ENCODE measurements around the gene C1QTNF9B.
"Not testable (repeated sequence)": the region's sequence is repeated elsewhere in the genome, so short reads cannot be mapped to it uniquely, and the experiment has no call there.

The C1QTNF9B gene

DNA sequence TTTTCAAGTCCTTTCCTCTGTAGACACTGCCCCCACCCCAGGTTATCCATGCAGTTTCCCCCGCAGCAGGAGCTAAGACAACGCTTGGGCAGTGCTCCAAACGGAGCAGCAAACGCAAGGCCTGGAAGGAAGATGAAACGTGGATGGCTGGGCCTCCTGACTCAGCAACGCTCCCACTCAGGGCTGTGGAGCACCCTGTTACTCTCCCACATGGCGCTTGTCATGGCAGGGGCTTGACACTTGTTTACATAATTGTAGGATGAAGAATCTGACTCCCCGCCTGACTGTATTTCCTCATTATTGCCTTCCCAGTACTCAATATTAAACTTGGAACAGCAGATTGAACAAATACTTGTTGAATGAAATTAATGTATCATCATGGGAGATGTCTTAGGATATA lies 799 bp upstream of the C1QTNF9B start:
- POLR2A ChIA-PET = no interaction called here
- H3K36me3 ChIP-seq (ENCODE audit: control insufficient read depth in 4 of 4, insufficient read depth in 4 of 4, low read length in 3 of 4) = no peaks in the 10 kb centered on the region

DNA sequence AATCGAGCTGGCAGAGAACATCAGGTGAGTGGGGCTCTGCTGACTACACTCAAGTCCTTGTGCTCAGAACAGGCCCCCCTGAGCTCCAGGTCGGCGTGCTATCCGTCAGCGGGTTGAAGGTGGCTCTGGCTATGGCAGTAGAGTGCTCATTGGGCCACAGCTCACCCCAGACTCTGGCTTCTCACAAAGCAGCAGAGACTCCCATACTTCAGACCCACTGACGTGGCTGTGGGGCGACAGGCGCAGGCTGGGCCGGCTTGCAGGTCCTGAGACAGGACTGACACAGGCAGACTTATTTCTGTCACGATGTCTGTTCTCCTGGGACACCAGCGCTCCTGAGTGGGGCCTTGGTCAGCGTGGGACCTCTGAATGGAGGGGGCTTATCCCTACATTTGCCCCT lies 2.6 kb downstream of the C1QTNF9B start:
- H3K36me3 ChIP-seq (ENCODE audit: control insufficient read depth in 4 of 4, insufficient read depth in 4 of 4, low read length in 3 of 4); H3K27ac ChIP-seq (ENCODE audit: insufficient read depth in 1 of 2, low read depth in 1 of 2, low read length in 2 of 2, poor library complexity in 1 of 2, severe bottlenecking in 2 of 2); H3K4me1 ChIP-seq (ENCODE audit: control extremely low read depth in 1 of 4, control insufficient read depth in 4 of 4, insufficient read depth in 4 of 4, low read length in 3 of 4); H3K27me3 ChIP-seq (replicated peaks in 2 of 5; ENCODE audit: control insufficient read depth in 4 of 5, insufficient read depth in 5 of 5, low read length in 4 of 5); DNase-seq; H3K4me3 ChIP-seq (ENCODE audit: control insufficient read depth in 1 of 7, extremely low read depth in 1 of 7, insufficient read depth in 4 of 7, low read depth in 2 of 7, low read length in 6 of 7); H3K9me3 ChIP-seq (ENCODE audit: control extremely low read depth in 1 of 5, control insufficient read depth in 4 of 5, insufficient read depth in 2 of 5, low read depth in 1 of 5, low read length in 4 of 5); POLR2A ChIA-PET: not testable (repeated sequence)
- WGBS (ENCODE audit: insufficient coverage) = 80% methylated on average over 1 of the region's 12 CpGs
- CTCF ChIA-PET = interaction anchor here (0.8 kb wide), 1 partner anchor 64 kb away, joined by 3 read pairs; no protein-coding TSS in a partner anchor

More for the DNA sequence above, 799 bp upstream of the C1QTNF9B start:
- Histone ChIP-seq H3K9me3 (ENCODE audit: control extremely low read depth in 1 of 5, control insufficient read depth in 4 of 5, insufficient read depth in 2 of 5, low read depth in 1 of 5, low read length in 4 of 5) (no peaks in the 10 kb centered on the region), H3K27ac (ENCODE audit: insufficient read depth in 1 of 2, low read depth in 1 of 2, low read length in 2 of 2, poor library complexity in 1 of 2, severe bottlenecking in 2 of 2) (no peak overlapping the region), H3K4me3 (ENCODE audit: control insufficient read depth in 1 of 7, extremely low read depth in 1 of 7, insufficient read depth in 4 of 7, low read depth in 2 of 7, low read length in 6 of 7) (no peak overlapping the region), H3K27me3 (replicated peaks in 2 of 5; ENCODE audit: control insufficient read depth in 4 of 5, insufficient read depth in 5 of 5, low read length in 4 of 5) (peaks cover 0 to 22% (median 9%) of the 10 kb centered on the region in 5 experiments), H3K4me1 (ENCODE audit: control extremely low read depth in 1 of 4, control insufficient read depth in 4 of 4, insufficient read depth in 4 of 4, low read length in 3 of 4) (peaks cover 0 to under 1% (median under 1%) of the 10 kb centered on the region in 4 experiments)
- CTCF ChIA-PET = interaction anchor here (2.2 to 3.1 kb wide), 3 partner anchors 9 to 431 kb away, joined by 9 to 16 read pairs (median 14); partner anchors contain the start of gene MIPEP
- no peak for DNase-seq
- 86% methylated on average over 4 of the region's 8 CpGs for WGBS (ENCODE audit: insufficient coverage)

DNA sequence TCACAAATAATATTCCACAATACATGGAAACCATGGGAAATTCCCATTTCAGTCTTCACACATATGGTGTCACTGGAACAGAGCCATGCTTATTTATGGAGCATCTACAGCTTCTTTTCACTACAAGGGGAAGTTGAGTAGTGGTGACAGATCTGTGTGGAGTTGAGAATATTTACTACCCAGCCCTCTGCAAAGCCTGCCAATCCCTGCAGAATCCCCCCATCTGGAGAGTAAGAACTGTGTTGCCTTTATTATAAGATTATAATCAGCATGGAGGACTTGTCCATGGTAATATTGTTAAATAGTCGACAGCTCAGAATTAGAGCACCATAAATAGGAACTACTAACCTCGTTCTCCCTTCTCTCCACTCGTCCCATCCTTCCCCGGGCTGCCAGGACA lies 3.5 kb downstream of the C1QTNF9B start:
- H3K4me3 ChIP-seq (ENCODE audit: control insufficient read depth in 1 of 7, extremely low read depth in 1 of 7, insufficient read depth in 4 of 7, low read depth in 2 of 7, low read length in 6 of 7); DNase-seq; H3K9me3 ChIP-seq (ENCODE audit: control extremely low read depth in 1 of 5, control insufficient read depth in 4 of 5, insufficient read depth in 2 of 5, low read depth in 1 of 5, low read length in 4 of 5); H3K36me3 ChIP-seq (ENCODE audit: control insufficient read depth in 4 of 4, insufficient read depth in 4 of 4, low read length in 3 of 4); H3K27ac ChIP-seq (ENCODE audit: insufficient read depth in 1 of 2, low read depth in 1 of 2, low read length in 2 of 2, poor library complexity in 1 of 2, severe bottlenecking in 2 of 2); H3K4me1 ChIP-seq (ENCODE audit: control extremely low read depth in 1 of 4, control insufficient read depth in 4 of 4, insufficient read depth in 4 of 4, low read length in 3 of 4); CTCF ChIA-PET; POLR2A ChIA-PET; H3K27me3 ChIP-seq (replicated peaks in 2 of 5; ENCODE audit: control insufficient read depth in 4 of 5, insufficient read depth in 5 of 5, low read length in 4 of 5): not testable (repeated sequence)
- no CpG with 5 or more reads among the region's 4 CpGs for WGBS (ENCODE audit: insufficient coverage)

DNA sequence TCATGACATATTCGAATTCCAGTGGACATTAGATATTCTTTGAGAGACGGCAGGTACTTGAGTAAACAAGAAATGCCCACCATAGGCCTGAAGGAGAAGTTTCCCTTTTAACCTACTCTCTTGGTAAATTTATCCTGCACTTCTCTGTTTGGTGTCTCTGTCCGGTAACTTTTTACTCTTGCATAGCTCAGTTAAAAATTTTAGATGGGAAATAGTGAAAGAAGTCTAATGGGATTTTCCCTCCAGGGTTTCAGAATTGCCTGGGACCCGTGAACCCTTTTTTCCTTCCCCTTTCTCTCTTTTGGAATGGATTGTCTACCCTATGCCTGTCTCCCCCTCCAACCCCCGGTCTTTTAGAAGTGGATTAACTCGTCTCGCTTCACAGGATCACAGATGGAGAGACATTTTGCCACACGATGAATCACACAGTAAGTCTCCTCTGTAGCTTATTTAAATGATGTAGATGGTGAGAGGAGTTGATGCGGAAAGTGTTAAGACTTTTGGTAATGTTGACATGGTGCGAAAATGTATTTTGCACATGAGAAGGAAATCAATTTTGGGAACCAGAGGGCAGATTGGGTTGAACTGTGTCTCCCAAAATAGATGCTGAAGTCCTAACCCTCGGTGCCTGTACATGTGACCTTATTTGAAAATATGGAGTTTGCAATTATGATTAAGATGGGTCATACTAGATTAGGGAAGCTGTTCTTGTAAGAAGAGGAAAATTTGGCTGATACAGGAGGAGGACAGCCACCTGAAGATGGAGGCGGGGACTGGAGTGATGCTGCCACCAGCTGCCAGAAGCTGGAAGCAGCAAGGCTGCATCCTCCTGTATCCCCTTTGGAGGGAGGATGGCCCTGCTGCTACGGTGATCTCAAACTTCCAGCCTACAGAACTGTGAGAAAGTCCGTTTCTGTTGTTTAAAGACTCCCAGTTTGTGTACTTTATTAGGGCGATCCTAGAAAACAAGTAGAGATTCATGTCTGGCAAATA lies 7.4 kb downstream of the C1QTNF9B start:
- 42% methylated on average over 11 of the region's 15 CpGs for WGBS (ENCODE audit: insufficient coverage)
- Histone ChIP-seq H3K4me3 (ENCODE audit: control insufficient read depth in 1 of 7, extremely low read depth in 1 of 7, insufficient read depth in 4 of 7, low read depth in 2 of 7, low read length in 6 of 7) (peak overlapping the region in 6 of 7 experiments; percentile 75 to 95 (median 86)), H3K4me1 (ENCODE audit: control extremely low read depth in 1 of 4, control insufficient read depth in 4 of 4, insufficient read depth in 4 of 4, low read length in 3 of 4) (peaks cover 5 to 20% (median 12%) of the 10 kb centered on the region in 4 experiments), H3K27ac (ENCODE audit: insufficient read depth in 1 of 2, low read depth in 1 of 2, low read length in 2 of 2, poor library complexity in 1 of 2, severe bottlenecking in 2 of 2) (peak overlapping the region in 1 of 2 experiments; percentile 77), H3K27me3 (replicated peaks in 2 of 5; ENCODE audit: control insufficient read depth in 4 of 5, insufficient read depth in 5 of 5, low read length in 4 of 5) (no peaks in the 10 kb centered on the region), H3K36me3 (ENCODE audit: control insufficient read depth in 4 of 4, insufficient read depth in 4 of 4, low read length in 3 of 4) (peaks cover 0 to 3% (median 1%) of the 10 kb centered on the region in 4 experiments), H3K9me3 (ENCODE audit: control extremely low read depth in 1 of 5, control insufficient read depth in 4 of 5, insufficient read depth in 2 of 5, low read depth in 1 of 5, low read length in 4 of 5) (no peaks in the 10 kb centered on the region)
- POLR2A ChIA-PET = interaction anchor here (0.6 to 0.7 kb wide), 2 partner anchors 13 to 35 kb away, joined by 3 read pairs; no protein-coding TSS in a partner anchor
- CTCF ChIA-PET = interaction anchor here (0.6 to 3.2 kb wide), 8 partner anchors 10 to 428 kb away, joined by 3 to 17 read pairs (median 4); no protein-coding TSS in a partner anchor
- peak in 2 of 3 donors; percentile 55 to 72 for DNase-seq

DNA sequence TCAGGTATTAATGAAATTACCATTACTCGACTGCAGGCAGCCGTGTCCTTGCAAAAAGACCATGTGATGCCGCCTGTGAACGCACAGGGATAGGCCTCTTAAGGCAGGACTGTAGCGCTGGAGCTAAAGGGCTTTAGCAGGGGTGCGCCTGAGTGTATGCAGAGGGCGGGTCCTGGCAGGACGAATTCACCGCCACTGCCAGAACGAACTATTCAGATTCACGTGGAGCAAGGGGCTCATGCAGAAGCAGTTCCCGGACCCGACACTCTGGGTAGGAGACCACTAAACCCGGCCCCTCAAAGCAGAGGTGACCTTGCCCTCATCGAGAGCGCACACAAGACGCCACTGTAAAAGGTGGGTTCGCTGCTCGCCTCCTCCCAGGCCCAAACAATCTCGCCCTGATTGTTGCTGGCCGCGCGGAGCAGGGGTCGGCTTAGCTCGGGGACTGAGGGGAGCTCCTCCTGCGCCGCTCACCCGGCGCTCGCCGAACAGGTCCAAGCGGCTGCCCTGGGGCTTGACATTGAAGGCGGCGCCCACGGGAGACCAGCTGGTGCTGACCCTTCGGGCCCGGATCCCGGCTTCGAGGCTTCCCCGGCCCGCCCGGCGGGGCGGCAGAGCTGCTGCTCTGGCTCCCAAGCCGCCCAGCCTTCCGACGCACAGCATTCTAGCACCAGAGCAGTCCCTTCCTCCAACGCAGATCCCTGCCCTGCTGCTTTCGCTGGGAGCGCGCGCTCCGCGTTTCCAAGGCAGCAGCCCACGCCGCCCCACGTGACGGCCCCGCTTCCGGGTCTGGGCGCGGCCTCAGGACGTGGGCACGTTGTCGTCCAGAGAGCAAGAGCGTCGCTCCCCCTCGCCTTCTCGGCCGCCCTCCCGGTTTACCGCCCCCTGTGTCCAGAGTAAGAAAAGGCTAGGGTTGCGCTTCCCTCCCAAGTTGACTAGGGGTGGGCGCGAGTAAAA lies 8.4 kb downstream of the C1QTNF9B start, which contains the start of gene MIPEP:
MIPEP (minus strand) TSS at position 743 of the 957 bp plus-strand sequence; CDS start at position 663, 80 bp downstream.
- POLR2A ChIA-PET = interaction anchor here (0.6 to 0.7 kb wide), 3 partner anchors 12 to 195 kb away, joined by 3 read pairs; no protein-coding TSS in a partner anchor
- peak within 1 kb of the TSS; percentile 54 to 77 for H3K27ac ChIP-seq (ENCODE audit: insufficient read depth in 1 of 2, low read depth in 1 of 2, low read length in 2 of 2, poor library complexity in 1 of 2, severe bottlenecking in 2 of 2)

DNA sequence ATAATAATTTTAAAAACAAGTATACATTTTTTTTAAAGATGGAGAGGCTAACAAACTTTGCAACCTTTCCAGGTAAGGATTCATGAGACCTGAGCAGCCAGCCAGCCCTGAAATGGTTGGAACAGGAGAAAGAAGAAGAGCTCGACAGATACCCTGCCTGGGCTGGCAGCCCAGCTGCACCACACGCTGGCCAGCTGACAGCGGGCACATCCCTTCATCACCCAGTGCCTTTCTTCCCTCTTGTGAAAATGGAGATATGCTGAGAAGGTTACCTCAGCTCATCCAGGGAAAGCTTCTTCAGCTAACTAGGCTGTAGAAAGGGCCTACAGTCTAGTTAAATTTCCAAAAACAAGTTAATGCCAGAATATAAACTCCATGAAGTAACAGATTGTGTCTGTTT lies 12.9 kb downstream of the C1QTNF9B start:
- H3K27ac ChIP-seq (ENCODE audit: insufficient read depth in 1 of 2, low read depth in 1 of 2, low read length in 2 of 2, poor library complexity in 1 of 2, severe bottlenecking in 2 of 2); H3K27me3 ChIP-seq (replicated peaks in 2 of 5; ENCODE audit: control insufficient read depth in 4 of 5, insufficient read depth in 5 of 5, low read length in 4 of 5); DNase-seq; CTCF ChIA-PET; H3K4me3 ChIP-seq (ENCODE audit: control insufficient read depth in 1 of 7, extremely low read depth in 1 of 7, insufficient read depth in 4 of 7, low read depth in 2 of 7, low read length in 6 of 7); H3K9me3 ChIP-seq (ENCODE audit: control extremely low read depth in 1 of 5, control insufficient read depth in 4 of 5, insufficient read depth in 2 of 5, low read depth in 1 of 5, low read length in 4 of 5); POLR2A ChIA-PET: not testable (repeated sequence)
- peaks cover 5 to 15% (median 9%) of the 10 kb centered on the region in 4 experiments for H3K4me1 ChIP-seq (ENCODE audit: control extremely low read depth in 1 of 4, control insufficient read depth in 4 of 4, insufficient read depth in 4 of 4, low read length in 3 of 4)
- no CpG with 5 or more reads among the region's 3 CpGs for WGBS (ENCODE audit: insufficient coverage)
- H3K36me3 ChIP-seq (ENCODE audit: control insufficient read depth in 4 of 4, insufficient read depth in 4 of 4, low read length in 3 of 4) = peaks cover 3 to 11% (median 10%) of the 10 kb centered on the region in 4 experiments

More for the DNA sequence above, 8.4 kb downstream of the C1QTNF9B start, which contains the start of gene MIPEP:
- H3K36me3 ChIP-seq (ENCODE audit: control insufficient read depth in 4 of 4, insufficient read depth in 4 of 4, low read length in 3 of 4) = peaks cover 3 to 9% (median 6%) of the 10 kb centered on the region in 4 experiments
- peaks cover 5 to 20% (median 12%) of the 10 kb centered on the region in 4 experiments for H3K4me1 ChIP-seq (ENCODE audit: control extremely low read depth in 1 of 4, control insufficient read depth in 4 of 4, insufficient read depth in 4 of 4, low read length in 3 of 4)
- CTCF ChIA-PET = interaction anchor here (0.9 to 3.2 kb wide), 6 partner anchors 10 to 419 kb away, joined by 3 to 17 read pairs (median 6); no protein-coding TSS in a partner anchor
- H3K27me3 ChIP-seq (replicated peaks in 2 of 5; ENCODE audit: control insufficient read depth in 4 of 5, insufficient read depth in 5 of 5, low read length in 4 of 5) = no peaks in the 10 kb centered on the region
- DNase-seq = peak; percentile 91 to 94 (median 93)
- H3K4me3 ChIP-seq (ENCODE audit: control insufficient read depth in 1 of 7, extremely low read depth in 1 of 7, insufficient read depth in 4 of 7, low read depth in 2 of 7, low read length in 6 of 7) = peak within 1 kb of the TSS; percentile 75 to 95 (median 87)
- H3K9me3 ChIP-seq (ENCODE audit: control extremely low read depth in 1 of 5, control insufficient read depth in 4 of 5, insufficient read depth in 2 of 5, low read depth in 1 of 5, low read length in 4 of 5) = no peaks in the 10 kb centered on the region
- under 1% methylated on average over 73 of the region's 75 CpGs for WGBS (ENCODE audit: insufficient coverage)
